Lower lobe of right lung (tissue), 2 donors: ENCODE measurements around the gene AIFM1. TPM values are rescaled to one million over a fixed set of nuclear protein-coding genes. Genes with fewer than 3 reads are reported as not detected.

ENCODE experiments used
- ATAC-seq, 2 donors: fragments of 200-7000 bp; cut with Tn5 transposase; one replicate each; pipeline ENCODE4 v1.9.1; 2020 to 2022; ENCODE audit warnings: mild to moderate bottlenecking in 2 of 2, moderate library complexity in 2 of 2
- DNase-seq: peaks from one replicate; pipeline ENCODE4 v3.0.0-alpha.2; 2020
- H3K27ac ChIP-seq: fragments of 200-600 bp; one replicate; pipeline ENCODE4 v1.8.0; 2022
- H3K27me3 ChIP-seq: fragments of 200-600 bp; one replicate; pipeline ENCODE4 v1.8.0; 2022; ENCODE audit warnings: low read depth
- H3K36me3 ChIP-seq: fragments of 200-600 bp; one replicate; pipeline ENCODE4 v1.8.0; 2022; ENCODE audit warnings: mild to moderate bottlenecking
- H3K4me1 ChIP-seq: fragments of 200-600 bp; one replicate; pipeline ENCODE4 v1.8.0; 2022
- H3K4me3 ChIP-seq: fragments of 200-600 bp; one replicate; pipeline ENCODE4 v1.8.0; 2022; ENCODE audit warnings: mild to moderate bottlenecking
- H3K9me3 ChIP-seq: fragments of 200-600 bp; one replicate; pipeline ENCODE4 v1.8.0; 2022
- CTCF ChIP-seq: fragments of 200-600 bp; IDR thresholded peaks from one replicate; pipeline ENCODE4 v1.8.0; 2022; ENCODE audit warnings: antibody characterized with exemption, mild to moderate bottlenecking
- intact Hi-C: fragments of 100-400 bp; cut with DNase I; formaldehyde crosslinking; loops from one replicate; pipeline ENCODE4 v1.11.0; 2022
- total RNA-seq: library from RNA; stranded (reverse); fragmentation: NEBNext Ultra II Directional; extraction: Animal tissue kit (Norgen Biotek cat#: 25700); gene quantifications from one replicate; pipeline ENCODE4 v1.2.1, GENCODE V29; 2021
- donor health status: DM: no; HTN: yes; CAD: no; lungs with severe emphysema.

AIFM1 gene
- total RNA-seq, 1 donor from 2014 or later: 23.1 TPM

GRCh38 chrX:130139474-130140201, 26.0 kb downstream of the AIFM1 start:
- Histone ChIP-seq H3K36me3 (peaks cover 42% of the 10 kb centered on the region), H3K27ac (peak overlapping the region; percentile 11), H3K9me3 (no peaks in the 10 kb centered on the region), H3K27me3 (no peaks in the 10 kb centered on the region), H3K4me1 (no peaks in the 10 kb centered on the region), H3K4me3 (no peak overlapping the region)
- DNase-seq (no peak), ATAC-seq (peak; percentile 49 to 76)
- intact Hi-C loops: no loop called here
- no peak for TF ChIP-seq CTCF

- H3K27me3 ChIP-seq: no peaks in the 10 kb centered on the region
- peaks cover 56% of the 10 kb centered on the region for H3K36me3 ChIP-seq
- no peaks in the 10 kb centered on the region for H3K4me1 ChIP-seq
- no peak overlapping the region for H3K4me3 ChIP-seq
- TF ChIP-seq CTCF: no peak
- H3K27ac ChIP-seq: no peak overlapping the region
- DNase-seq (no peak), ATAC-seq (no peak)
- no peaks in the 10 kb centered on the region for H3K9me3 ChIP-seq
- intact Hi-C loops: no loop called here
These were observed 28.7 kb downstream of the AIFM1 start for GRCh38 chrX:130136961-130137360.

- Histone ChIP-seq H3K4me1 (no peaks in the 10 kb centered on the region), H3K36me3 (peaks cover 61% of the 10 kb centered on the region), H3K27ac (no peak overlapping the region), H3K9me3 (no peaks in the 10 kb centered on the region), H3K27me3 (no peaks in the 10 kb centered on the region), H3K4me3 (no peak overlapping the region)
- TF ChIP-seq CTCF: no peak
- ATAC-seq (peak in 1 of 2 donors; percentile 46), DNase-seq (no peak)
- intact Hi-C loops: no loop called here
These were observed 29.1 kb downstream of the AIFM1 start for GRCh38 chrX:130136496-130136895.

GRCh38 chrX:130130990-130131389, 34.7 kb downstream of the AIFM1 start:
- ATAC-seq (no peak), DNase-seq (no peak)
- Histone ChIP-seq H3K36me3 (peaks cover 63% of the 10 kb centered on the region), H3K9me3 (no peaks in the 10 kb centered on the region), H3K27me3 (no peaks in the 10 kb centered on the region), H3K4me3 (no peak overlapping the region), H3K27ac (no peak overlapping the region), H3K4me1 (no peaks in the 10 kb centered on the region)
- intact Hi-C loops: no loop called here
- no peak for TF ChIP-seq CTCF

- ATAC-seq (no peak), DNase-seq (no peak)
- Histone ChIP-seq H3K4me1 (peaks cover 9% of the 10 kb centered on the region), H3K27ac (peak overlapping the region; percentile 20), H3K27me3 (no peaks in the 10 kb centered on the region), H3K9me3 (no peaks in the 10 kb centered on the region), H3K36me3 (peaks cover 21% of the 10 kb centered on the region), H3K4me3 (no peak overlapping the region)
- intact Hi-C loops: no loop called here
- TF ChIP-seq CTCF: no peak
These were observed 40.4 kb downstream of the AIFM1 start for GRCh38 chrX:130125091-130125874.
